Endodermal cell (in vitro differentiated cells): ENCODE results near the gene SIPA1L2. TPM values are rescaled to one million over a fixed set of nuclear protein-coding genes. Genes with fewer than 3 reads are reported as not detected.

Experiments
- DNase-seq: peaks from one replicate; pipeline ENCODE4 v3.0.0-alpha.2; 2017
- H3K27ac ChIP-seq: 2 replicates; pipeline ENCODE4 v1.5.1; 2013; ENCODE audit warnings: mild to moderate bottlenecking, low read depth, low read length, moderate library complexity
- H3K27me3 ChIP-seq: 2 replicates; pipeline ENCODE4 v1.6.1; 2013; ENCODE audit warnings: mild to moderate bottlenecking, low read length, moderate library complexity; ENCODE audit not compliant: insufficient read depth, control insufficient read depth, poor library complexity, severe bottlenecking
- H3K36me3 ChIP-seq: 2 replicates; pipeline ENCODE4 v1.7.0; 2013; ENCODE audit warnings: mild to moderate bottlenecking, low read length, moderate library complexity; ENCODE audit not compliant: control insufficient read depth, insufficient read depth
- H3K4me1 ChIP-seq: one replicate; pipeline ENCODE4 v1.7.0; 2013; ENCODE audit warnings: low read length; ENCODE audit not compliant: control insufficient read depth, insufficient read depth
- H3K4me3 ChIP-seq: 2 replicates; pipeline ENCODE4 v1.5.1; 2013; ENCODE audit warnings: mild to moderate bottlenecking, low read length, moderate library complexity
- H3K9ac ChIP-seq: 2 replicates; pipeline ENCODE4 v1.6.1; 2013; ENCODE audit warnings: mild to moderate bottlenecking, low read length, moderate library complexity; ENCODE audit not compliant: poor library complexity, severe bottlenecking; ENCODE audit errors: extremely low read depth
- H3K9me3 ChIP-seq: 2 replicates; pipeline ENCODE4 v1.6.1; 2013; ENCODE audit warnings: mild to moderate bottlenecking, low read length, moderate library complexity; ENCODE audit not compliant: control insufficient read depth
- H3K27ac Mint-ChIP-seq: 2 replicates; pipeline ENCODE4 v1.8.0; 2020; ENCODE audit warnings: mixed read lengths
- H3K27me3 Mint-ChIP-seq: 2 replicates; pipeline ENCODE4 v1.8.0; 2021; ENCODE audit warnings: mild to moderate bottlenecking, mixed read lengths; ENCODE audit not compliant: insufficient read depth
- H3K36me3 Mint-ChIP-seq: 2 replicates; pipeline ENCODE4 v1.8.0; 2020; ENCODE audit warnings: low read depth, mixed read lengths
- H3K4me1 Mint-ChIP-seq: 2 replicates; pipeline ENCODE4 v1.8.0; 2020; ENCODE audit warnings: mixed read lengths
- H3K4me3 Mint-ChIP-seq: 2 replicates; pipeline ENCODE4 v1.8.0; 2020; ENCODE audit warnings: mild to moderate bottlenecking, moderate library complexity, mixed read lengths
- H3K9me3 Mint-ChIP-seq: 2 replicates; pipeline ENCODE4 v1.8.0; 2020; ENCODE audit warnings: mild to moderate bottlenecking, mixed read lengths
- WGBS, 2 experiments: methylation state at CpG; one replicate each; pipeline versions ENCODE4 v1.1.5 to v1.1.7; 2013; ENCODE audit warnings: missing lambda C conversion rate in 2 of 2, mixed read lengths in 1 of 2; ENCODE audit not compliant: insufficient coverage in 1 of 2, insufficient read length in 1 of 2; 5-methylcytosine and 5-hydroxymethylcytosine counted together
- total RNA-seq, 2 donors: library from RNA; stranded (reverse); fragmentation: NEBNext Ultra II Directional in 1 of 2; extraction: Animal tissue kit (Norgen Biotek cat#: 25700) in 1 of 2; gene quantifications; 2 replicates in 1 of 2; 3 replicates in 1 of 2; pipeline ENCODE4 v1.2.1, GENCODE V29; 2021
- TF ChIP-seq, protein P1 (sequence below): fragments of 200-600 bp; sonication (generic); conservative IDR thresholded peaks from 2 replicates; pipeline ENCODE4 v1.5.0; 2021; ENCODE audit warnings: antibody characterized with exemption, mild to moderate bottlenecking

The SIPA1L2 gene
- total RNA-seq, 2 donors from 2014 or later: 34.7 to 41.5 TPM

GRCh38 chr1:232624546-232625281 is 5.2 kb downstream of the SIPA1L2 start:
- Histone ChIP-seq H3K27me3 (no peaks in the 10 kb centered on the region), H3K9ac (no peak overlapping the region), H3K27ac (no peak overlapping the region), H3K36me3 (peaks cover 28% of the 10 kb centered on the region), H3K4me1 (peaks cover 11% of the 10 kb centered on the region), H3K4me3 (peak overlapping the region; percentile 96), H3K9me3 (peaks cover 8% of the 10 kb centered on the region)
- TF ChIP-seq, protein P1, sequence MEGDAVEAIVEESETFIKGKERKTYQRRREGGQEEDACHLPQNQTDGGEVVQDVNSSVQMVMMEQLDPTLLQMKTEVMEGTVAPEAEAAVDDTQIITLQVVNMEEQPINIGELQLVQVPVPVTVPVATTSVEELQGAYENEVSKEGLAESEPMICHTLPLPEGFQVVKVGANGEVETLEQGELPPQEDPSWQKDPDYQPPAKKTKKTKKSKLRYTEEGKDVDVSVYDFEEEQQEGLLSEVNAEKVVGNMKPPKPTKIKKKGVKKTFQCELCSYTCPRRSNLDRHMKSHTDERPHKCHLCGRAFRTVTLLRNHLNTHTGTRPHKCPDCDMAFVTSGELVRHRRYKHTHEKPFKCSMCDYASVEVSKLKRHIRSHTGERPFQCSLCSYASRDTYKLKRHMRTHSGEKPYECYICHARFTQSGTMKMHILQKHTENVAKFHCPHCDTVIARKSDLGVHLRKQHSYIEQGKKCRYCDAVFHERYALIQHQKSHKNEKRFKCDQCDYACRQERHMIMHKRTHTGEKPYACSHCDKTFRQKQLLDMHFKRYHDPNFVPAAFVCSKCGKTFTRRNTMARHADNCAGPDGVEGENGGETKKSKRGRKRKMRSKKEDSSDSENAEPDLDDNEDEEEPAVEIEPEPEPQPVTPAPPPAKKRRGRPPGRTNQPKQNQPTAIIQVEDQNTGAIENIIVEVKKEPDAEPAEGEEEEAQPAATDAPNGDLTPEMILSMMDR: no peak
- 86 to 92% methylated on average over 5 to 7 of the region's 7 CpGs for WGBS, 2 experiments
- Mint-ChIP-seq H3K36me3 (peaks cover 3% of the 10 kb centered on the region), H3K4me3 (no peak overlapping the region), H3K27me3 (no peaks in the 10 kb centered on the region), H3K9me3 (no peaks in the 10 kb centered on the region), H3K4me1 (peaks cover 66% of the 10 kb centered on the region), H3K27ac (no peak overlapping the region)
- no peak for DNase-seq

- H3K27me3 ChIP-seq: no peaks in the 10 kb centered on the region
- peaks cover 8% of the 10 kb centered on the region for H3K9me3 ChIP-seq
- peaks cover 59% of the 10 kb centered on the region for H3K4me1 Mint-ChIP-seq
- H3K36me3 Mint-ChIP-seq: peaks cover 3% of the 10 kb centered on the region
- H3K27me3 Mint-ChIP-seq: no peaks in the 10 kb centered on the region
- H3K9me3 Mint-ChIP-seq: no peaks in the 10 kb centered on the region
- DNase-seq: peak; percentile 92
- no peak overlapping the region for H3K27ac ChIP-seq
- H3K36me3 ChIP-seq: peaks cover 28% of the 10 kb centered on the region
- no peak overlapping the region for H3K4me3 Mint-ChIP-seq
- peaks cover 11% of the 10 kb centered on the region for H3K4me1 ChIP-seq
- WGBS, 2 experiments: 56 to 60% methylated on average over 2 to 6 of the region's 8 CpGs
- H3K27ac Mint-ChIP-seq: no peak overlapping the region
- TF ChIP-seq, protein P1: no peak
- peak overlapping the region; percentile 22 for H3K4me3 ChIP-seq
- no peak overlapping the region for H3K9ac ChIP-seq
Measured at GRCh38 chr1:232622981-232623380, 7.0 kb downstream of the SIPA1L2 start.

DNA sequence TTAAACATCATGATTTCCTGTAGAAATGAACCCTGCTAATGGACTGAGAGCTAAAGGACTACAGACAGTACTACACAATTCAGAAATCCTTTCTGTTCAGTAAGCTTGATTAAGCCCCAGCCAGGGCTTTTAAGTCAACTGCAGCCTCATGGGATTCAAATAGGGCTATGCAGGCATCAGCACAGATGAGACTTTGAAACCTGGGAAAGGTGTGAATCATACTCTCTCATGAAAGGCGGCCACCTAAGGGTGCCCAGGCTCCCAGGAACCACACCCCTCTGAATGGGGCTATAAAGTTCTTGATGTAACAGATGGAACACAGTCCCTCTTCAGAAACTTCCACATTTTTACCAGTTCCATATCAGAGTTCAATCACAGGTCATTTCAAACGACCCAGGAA is 7.6 kb downstream of the SIPA1L2 start:
- Histone ChIP-seq H3K27ac (no peak overlapping the region), H3K27me3 (no peaks in the 10 kb centered on the region), H3K4me1 (peaks cover 11% of the 10 kb centered on the region), H3K36me3 (peaks cover 28% of the 10 kb centered on the region), H3K4me3 (peak overlapping the region; percentile 22), H3K9ac (no peak overlapping the region), H3K9me3 (peaks cover 8% of the 10 kb centered on the region)
- no peaks in the 10 kb centered on the region for H3K9me3 Mint-ChIP-seq
- no peaks in the 10 kb centered on the region for H3K27me3 Mint-ChIP-seq
- peaks cover 3% of the 10 kb centered on the region for H3K36me3 Mint-ChIP-seq
- H3K4me3 Mint-ChIP-seq: no peak overlapping the region
- H3K4me1 Mint-ChIP-seq: peaks cover 58% of the 10 kb centered on the region
- peak overlapping the region; percentile 58 for H3K27ac Mint-ChIP-seq
- no peak for DNase-seq
- 68% methylated on average over 2 of the region's 2 CpGs; no CpG with 5 or more reads in 1 of the 2 experiments for WGBS, 2 experiments
- TF ChIP-seq, protein P1: no peak
